T-helper 2 cell treated with Interferon-gamma antibody and Interleukin-4, amounts not matched to agents 100 ng/mL and 5 ng/mL, for 36 hours (primary cell): ENCODE results near the gene CCDC169. TPM values are rescaled to one million over a fixed set of nuclear protein-coding genes. Genes with fewer than 3 reads are reported as not detected.
"Not testable (repeated sequence)": the region's sequence is repeated elsewhere in the genome, so short reads cannot be mapped to it uniquely, and the experiment has no call there.

Experiments used
- intact Hi-C: fragments of 100-400 bp; cut with micrococcal nuclease; formaldehyde crosslinking; loops from one replicate; pipeline ENCODE4 v1.15.1; 2023
- total RNA-seq: library from RNA; stranded (reverse); gene quantifications from 2 replicates; pipeline ENCODE4 v1.2.3, GENCODE V29; 2022

The CCDC169 gene
- total RNA-seq, 1 donor from 2014 or later: not detected

- intact Hi-C loops: not testable (repeated sequence)
These were observed 22.2 kb upstream of the CCDC169 start for GRCh38 chr13:36319793-36320192.

- intact Hi-C loops: no loop called here
These were observed 15.7 kb upstream of the CCDC169 start for GRCh38 chr13:36313047-36313969.

- intact Hi-C loops: no loop called here
These were observed 12.9 kb upstream of the CCDC169 start for GRCh38 chr13:36310417-36311108.

- intact Hi-C loops: no loop called here
These were observed 4.7 kb upstream of the CCDC169 start for GRCh38 chr13:36302289-36302688.

- intact Hi-C loops: not testable (repeated sequence)
These were observed 1.9 kb upstream of the CCDC169 start for GRCh38 chr13:36299469-36299868.

- intact Hi-C loops: no loop called here
These were observed 988 bp upstream of the CCDC169 start for GRCh38 chr13:36298535-36299068.

- intact Hi-C loops: no loop called here
These were observed 3.5 kb downstream of the CCDC169 start for GRCh38 chr13:36294096-36294495.

- intact Hi-C loops: no loop called here
These were observed 4.1 kb downstream of the CCDC169 start for GRCh38 chr13:36293497-36293896.

GRCh38 chr13:36288794-36289391 is 8.7 kb downstream of the CCDC169 start:
- intact Hi-C loops: no loop called here

- intact Hi-C loops: no loop called here
These were observed 11.6 kb downstream of the CCDC169 start for GRCh38 chr13:36286006-36286405.

- intact Hi-C loops: loop anchor here (1.0 to 5.0 kb wide), 4 partner anchors 64 to 454 kb away; partner anchors contain the start of gene SPART
These were observed 14.7 kb downstream of the CCDC169 start for GRCh38 chr13:36282821-36283432.

- intact Hi-C loops: no loop called here
These were observed 22.2 kb downstream of the CCDC169 start for GRCh38 chr13:36275190-36276002.

- intact Hi-C loops: no loop called here
These were observed 24.2 kb downstream of the CCDC169 start for GRCh38 chr13:36273431-36273830.

GRCh38 chr13:36261976-36262375 is 35.6 kb downstream of the CCDC169 start:
- intact Hi-C loops: no loop called here

GRCh38 chr13:36261011-36261410 is 36.6 kb downstream of the CCDC169 start:
- intact Hi-C loops: no loop called here

GRCh38 chr13:36259361-36260137 is 38.1 kb downstream of the CCDC169 start:
- intact Hi-C loops: no loop called here

- intact Hi-C loops: no loop called here
These were observed 38.8 kb downstream of the CCDC169 start for GRCh38 chr13:36258831-36259230.

GRCh38 chr13:36251526-36251925 is 46.1 kb downstream of the CCDC169 start:
- intact Hi-C loops: no loop called here

- intact Hi-C loops: no loop called here
These were observed 46.6 kb downstream of the CCDC169 start for GRCh38 chr13:36251017-36251416.

- intact Hi-C loops: no loop called here
These were observed 48.9 kb downstream of the CCDC169 start for GRCh38 chr13:36248700-36249099.
